HUES64 (cell line): Measurements from ENCODE around the gene FOXO3B.
A peak's percentile ranks its signal among the peaks of the same experiment; 100 is the strongest.
"Not testable (repeated sequence)": the region's sequence is repeated elsewhere in the genome, so short reads cannot be mapped to it uniquely, and the experiment has no call there.

Experiments used
- H3K27ac ChIP-seq: 2 replicates; pipeline ENCODE4 v1.7.0; 2013; ENCODE audit warnings: low read depth, low read length, inconsistent platforms
- H3K27me3 ChIP-seq: 2 replicates; pipeline ENCODE4 v1.6.1; 2013; ENCODE audit warnings: mild to moderate bottlenecking, low read length; ENCODE audit not compliant: insufficient read depth
- H3K36me3 ChIP-seq: 2 replicates; pipeline ENCODE4 v1.6.1; 2013; ENCODE audit warnings: mild to moderate bottlenecking, low read length; ENCODE audit not compliant: insufficient read depth
- H3K4me1 ChIP-seq: 2 replicates; pipeline ENCODE4 v1.6.1; 2013; ENCODE audit warnings: mild to moderate bottlenecking, low read length, moderate library complexity; ENCODE audit not compliant: insufficient read depth
- H3K4me3 ChIP-seq: 2 replicates; pipeline ENCODE4 v1.5.1; 2013; ENCODE audit warnings: mild to moderate bottlenecking, low read length, moderate library complexity
- H3K9ac ChIP-seq: 2 replicates; pipeline ENCODE4 v1.6.1; 2013; ENCODE audit warnings: mild to moderate bottlenecking, low read depth, low read length
- H3K9me3 ChIP-seq: 2 replicates; pipeline ENCODE4 v1.6.1; 2013; ENCODE audit warnings: low read depth, low read length; ENCODE audit not compliant: insufficient read depth
- WGBS: fragments of 150-250, 120-280 bp; methylation state at CpG from one replicate; pipeline ENCODE4 v1.1.7; 2013; ENCODE audit warnings: missing lambda C conversion rate; 5-methylcytosine and 5-hydroxymethylcytosine counted together

FOXO3B gene

DNA sequence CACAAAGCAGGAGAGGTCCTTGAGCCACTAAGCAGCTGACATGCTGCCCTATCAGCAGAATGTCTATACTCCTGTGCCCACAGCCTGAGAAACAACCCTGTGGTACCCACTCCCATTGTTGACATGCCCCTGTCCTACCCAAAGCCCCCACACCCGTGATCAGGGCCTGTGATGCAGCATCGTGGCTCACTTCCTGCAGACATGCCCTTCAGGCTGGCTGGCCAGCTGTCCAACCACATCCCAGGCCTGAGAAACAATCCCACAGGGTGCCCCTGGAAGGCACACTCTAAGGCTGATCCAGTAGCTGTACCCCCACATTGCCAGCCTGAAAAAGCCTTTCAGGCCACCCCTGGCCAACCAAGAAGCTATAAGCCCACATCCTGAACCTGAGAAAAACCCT, 13.0 kb upstream of the FOXO3B start:
- H3K27me3 ChIP-seq, H3K36me3 ChIP-seq, H3K4me1 ChIP-seq, H3K9me3 ChIP-seq, H3K4me3 ChIP-seq, H3K9ac ChIP-seq, H3K27ac ChIP-seq: not testable (repeated sequence)
- 87% methylated on average over 2 of the region's 2 CpGs for WGBS

DNA sequence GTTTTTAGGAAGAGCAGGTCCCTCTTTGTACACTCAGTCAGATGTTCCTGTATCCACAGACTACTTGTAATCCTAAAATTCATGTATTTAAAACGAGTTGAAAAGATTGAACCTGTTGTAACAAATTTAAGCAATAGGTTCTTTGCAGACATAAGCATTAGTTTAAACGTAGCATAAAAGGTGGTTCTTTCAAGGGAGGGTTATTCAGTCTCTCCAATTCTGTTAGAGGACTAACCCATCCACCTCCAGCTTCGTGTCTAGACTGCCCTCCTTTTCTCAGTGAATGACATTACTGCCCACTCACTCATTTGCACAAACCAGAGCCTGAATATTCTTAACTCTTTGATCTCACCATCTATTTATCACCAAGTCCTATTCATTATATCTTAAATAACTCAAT, 554 bp upstream of the FOXO3B start:
- H3K4me3 ChIP-seq = peak overlapping the region; percentile 70
- H3K9ac ChIP-seq = peak overlapping the region; percentile 69
- WGBS = no CpG with 5 or more reads among the region's 3 CpGs

DNA sequence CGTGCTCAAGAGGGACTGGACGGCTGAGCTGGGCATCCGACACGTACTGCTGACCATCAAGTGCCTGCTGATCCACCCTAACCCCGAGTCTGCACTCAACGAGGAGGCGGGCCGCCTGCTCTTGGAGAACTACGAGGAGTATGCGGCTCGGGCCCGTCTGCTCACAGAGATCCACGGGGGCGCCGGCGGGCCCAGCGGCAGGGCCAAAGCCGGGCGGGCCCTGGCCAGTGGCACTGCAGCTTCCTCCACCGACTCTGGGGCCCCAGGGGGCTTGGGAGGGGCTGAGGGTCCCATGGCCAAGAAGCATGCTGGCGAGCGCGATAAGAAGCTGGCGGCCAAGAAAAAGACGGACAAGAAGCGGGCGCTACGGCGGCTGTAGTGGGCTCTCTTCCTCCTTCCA, 4.7 kb downstream of the FOXO3B start:
- 98% methylated on average over 20 of the region's 29 CpGs for WGBS
- H3K36me3 ChIP-seq = peaks cover 43% of the 10 kb centered on the region; the same call in 1 of the 2 replicates
- H3K4me3 ChIP-seq, H3K27ac ChIP-seq, H3K9ac ChIP-seq, H3K4me1 ChIP-seq, H3K9me3 ChIP-seq, H3K27me3 ChIP-seq: not testable (repeated sequence)

More for the DNA sequence above, 554 bp upstream of the FOXO3B start:
- H3K9me3 ChIP-seq, H3K4me1 ChIP-seq, H3K27me3 ChIP-seq, H3K27ac ChIP-seq: not testable (repeated sequence)
- peaks cover 17% of the 10 kb centered on the region; the same call in 1 of the 2 replicates for H3K36me3 ChIP-seq

DNA sequence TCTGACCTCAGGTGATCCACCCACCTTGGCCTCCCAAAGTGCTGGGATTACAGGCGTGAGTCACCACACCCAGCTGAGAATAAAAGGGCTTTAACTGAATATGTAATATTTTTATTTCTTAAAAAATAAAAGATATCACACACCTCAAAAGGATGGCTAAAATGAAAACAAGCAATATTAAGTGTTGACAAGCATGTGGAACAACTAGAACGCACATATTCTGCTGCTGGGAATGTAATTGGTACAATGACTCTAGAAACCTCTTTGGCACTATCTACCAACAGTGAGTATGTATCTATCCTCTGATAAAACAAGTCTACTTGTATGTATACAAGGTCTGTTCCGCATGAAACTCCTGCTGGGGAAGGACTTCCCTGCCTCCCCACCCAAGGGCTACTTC, 5.2 kb downstream of the FOXO3B start:
- H3K36me3 ChIP-seq = peaks cover 46% of the 10 kb centered on the region; the same call in 1 of the 2 replicates
- not testable (repeated sequence) for H3K4me3 ChIP-seq, H3K9me3 ChIP-seq, H3K9ac ChIP-seq, H3K27ac ChIP-seq, H3K4me1 ChIP-seq, H3K27me3 ChIP-seq
- 100% methylated on average over 2 of the region's 3 CpGs for whole genome bisulfite sequencing

DNA sequence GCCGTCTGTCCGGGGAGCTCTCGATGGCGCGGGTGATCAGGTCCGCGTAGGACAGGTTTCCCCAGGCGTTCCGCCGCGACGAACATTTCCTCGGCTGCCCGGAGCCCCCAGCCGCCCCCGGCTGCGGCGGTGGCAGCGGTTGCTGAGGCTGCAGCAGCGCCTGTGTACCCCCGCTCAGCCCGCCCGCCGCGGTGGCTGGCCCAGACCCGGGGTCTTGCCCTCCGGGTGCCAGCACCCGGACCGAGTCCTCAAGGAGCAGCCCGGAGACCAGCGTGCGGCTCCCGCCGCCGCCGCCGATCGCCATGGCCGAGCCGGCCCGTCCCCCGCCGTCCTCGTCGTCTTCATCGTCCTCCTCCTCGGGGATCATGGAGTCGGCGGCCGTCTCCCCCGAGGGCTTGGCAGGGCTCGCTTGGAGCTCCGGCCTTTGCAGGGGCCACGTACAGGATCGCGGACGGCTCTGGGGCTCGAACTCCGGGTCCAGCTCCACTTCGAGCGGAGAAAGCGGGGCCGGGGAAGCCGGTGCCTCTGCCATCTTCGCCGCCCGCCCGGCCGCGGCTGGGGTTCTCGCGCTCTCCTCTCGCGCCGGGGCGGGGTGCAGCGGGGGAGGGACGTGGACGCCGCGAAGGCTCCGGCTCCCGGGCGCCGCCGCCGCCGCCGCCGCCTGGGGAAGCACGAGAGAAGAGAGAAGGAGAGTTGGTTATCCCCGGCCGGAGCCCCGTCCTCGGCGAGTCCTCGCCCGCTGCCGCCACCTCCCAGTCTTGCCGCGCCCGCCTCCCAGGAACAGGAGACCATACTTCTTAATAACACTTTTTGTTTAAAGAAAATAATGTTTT, 9.5 kb downstream of the FOXO3B start:
- H3K4me3 ChIP-seq, H3K9me3 ChIP-seq, H3K4me1 ChIP-seq, H3K9ac ChIP-seq, H3K27me3 ChIP-seq, H3K27ac ChIP-seq: not testable (repeated sequence)
- peaks cover 62% of the 10 kb centered on the region for H3K36me3 ChIP-seq
- 97% methylated on average over 64 of the region's 102 CpGs for WGBS

DNA sequence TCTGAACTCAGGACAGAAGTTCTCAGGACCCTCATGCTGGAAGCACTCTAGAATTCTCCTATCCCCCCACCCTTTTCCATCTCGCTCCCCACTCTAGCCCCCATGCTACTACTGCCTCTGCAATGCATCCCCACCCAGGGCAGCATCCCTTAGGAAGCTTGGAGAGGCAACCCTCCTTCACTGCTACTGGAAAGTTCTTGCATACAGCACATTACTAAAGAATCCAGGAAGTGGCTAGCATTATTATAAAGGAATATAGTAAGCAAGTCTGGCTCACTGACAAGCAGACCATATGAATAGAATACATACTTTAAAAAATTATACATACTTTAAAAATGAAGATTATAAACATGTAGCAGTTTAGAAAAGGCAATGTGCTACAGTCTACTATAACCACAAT, 13.5 kb downstream of the FOXO3B start:
- not testable (repeated sequence) for H3K4me1 ChIP-seq, H3K4me3 ChIP-seq, H3K27me3 ChIP-seq, H3K9ac ChIP-seq, H3K27ac ChIP-seq
- Histone ChIP-seq H3K9me3 (peaks cover 13% of the 10 kb centered on the region; the same call in 1 of the 2 replicates), H3K36me3 (peaks cover 48% of the 10 kb centered on the region)
- WGBS = 92% methylated on average over 1 of the region's 1 CpG

DNA sequence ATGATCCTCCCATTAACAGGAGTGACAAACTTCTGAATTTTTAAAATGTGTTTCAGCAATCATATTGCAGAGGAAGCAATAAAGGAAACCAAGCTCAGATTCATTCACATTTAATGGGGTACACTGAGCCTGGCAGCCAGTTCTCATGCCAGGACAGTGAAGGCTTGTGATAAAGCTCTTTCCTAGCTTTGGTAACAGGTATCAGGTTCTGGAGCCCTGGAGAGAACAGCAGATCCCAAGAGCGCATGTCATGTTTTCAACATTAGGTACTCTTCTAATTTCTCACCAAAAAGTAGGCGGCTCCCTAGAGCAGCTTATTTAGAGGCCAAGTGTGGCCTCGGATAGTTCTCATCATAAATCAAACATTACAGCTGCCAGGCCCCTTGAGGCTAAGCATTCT, 14.6 kb downstream of the FOXO3B start:
- WGBS = 95% methylated on average over 3 of the region's 3 CpGs

DNA sequence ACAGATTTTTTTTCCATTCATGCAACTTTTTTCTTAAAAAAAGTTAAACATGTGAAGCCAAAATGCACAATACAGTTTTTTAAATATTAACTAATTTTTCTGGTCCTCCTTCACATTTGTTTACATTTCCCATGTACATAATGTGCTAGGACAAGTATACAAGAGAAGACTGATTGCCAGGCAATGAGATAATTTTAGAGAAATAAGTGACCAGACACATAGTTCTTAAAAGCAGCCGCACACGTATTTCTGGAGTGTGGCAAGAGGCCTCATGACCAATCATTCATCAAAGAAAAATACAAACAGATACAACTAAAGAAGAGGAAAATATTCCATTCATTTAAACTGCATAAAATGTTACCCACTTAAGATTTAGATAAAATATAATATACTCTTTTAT, 15.8 kb downstream of the FOXO3B start:
- Histone ChIP-seq H3K9me3 (peaks cover 28% of the 10 kb centered on the region), H3K36me3 (peaks cover 33% of the 10 kb centered on the region)
- not testable (repeated sequence) for H3K4me1 ChIP-seq, H3K27ac ChIP-seq, H3K9ac ChIP-seq, H3K27me3 ChIP-seq, H3K4me3 ChIP-seq
- no CpG with 5 or more reads among the region's 2 CpGs for WGBS

More for the DNA sequence above, 14.6 kb downstream of the FOXO3B start:
- not testable (repeated sequence) for H3K27ac ChIP-seq, H3K27me3 ChIP-seq, H3K4me3 ChIP-seq, H3K9ac ChIP-seq, H3K4me1 ChIP-seq
- Histone ChIP-seq H3K9me3 (peaks cover 21% of the 10 kb centered on the region; the same call in 1 of the 2 replicates), H3K36me3 (peaks cover 40% of the 10 kb centered on the region)

DNA sequence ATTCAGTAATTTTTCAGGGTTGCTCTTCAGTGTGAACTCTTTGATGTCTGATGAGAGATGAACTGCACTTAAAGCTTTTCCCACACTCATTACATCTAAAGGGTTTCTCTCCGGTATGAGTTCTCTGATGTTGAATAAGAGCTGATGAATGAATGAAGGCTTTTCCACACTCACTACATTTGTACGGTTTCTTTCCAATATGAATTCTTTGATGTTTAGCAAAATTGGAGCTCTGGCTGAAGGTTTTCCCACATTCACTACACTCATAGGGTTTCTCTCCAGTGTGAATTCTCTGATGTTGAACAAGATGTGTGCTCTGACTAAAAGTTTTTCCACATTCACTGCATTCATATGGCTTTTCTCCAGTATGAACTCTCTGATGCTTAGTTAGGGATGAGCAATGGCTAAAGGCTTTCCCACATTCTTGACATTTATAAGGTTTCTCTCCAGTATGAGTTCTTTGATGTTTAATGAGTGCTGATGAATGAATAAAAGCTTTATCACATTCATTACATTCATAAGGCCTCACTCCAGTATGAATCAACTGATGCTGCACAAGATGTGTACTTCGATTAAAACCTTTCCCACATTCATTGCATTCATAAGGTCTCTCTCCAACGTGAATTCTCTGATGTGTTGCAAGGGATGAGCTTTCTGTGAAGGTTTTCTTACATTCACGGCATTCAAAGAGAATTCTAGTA, 20.0 kb downstream of the FOXO3B start:
- H3K9ac ChIP-seq, H3K27me3 ChIP-seq, H3K27ac ChIP-seq, H3K36me3 ChIP-seq, H3K4me1 ChIP-seq: not testable (repeated sequence)
- peaks cover 24% of the 10 kb centered on the region for H3K9me3 ChIP-seq
- peak overlapping the region; percentile 16; the same call in 1 of the 2 replicates for H3K4me3 ChIP-seq
- 100% methylated on average over 2 of the region's 5 CpGs for WGBS

DNA sequence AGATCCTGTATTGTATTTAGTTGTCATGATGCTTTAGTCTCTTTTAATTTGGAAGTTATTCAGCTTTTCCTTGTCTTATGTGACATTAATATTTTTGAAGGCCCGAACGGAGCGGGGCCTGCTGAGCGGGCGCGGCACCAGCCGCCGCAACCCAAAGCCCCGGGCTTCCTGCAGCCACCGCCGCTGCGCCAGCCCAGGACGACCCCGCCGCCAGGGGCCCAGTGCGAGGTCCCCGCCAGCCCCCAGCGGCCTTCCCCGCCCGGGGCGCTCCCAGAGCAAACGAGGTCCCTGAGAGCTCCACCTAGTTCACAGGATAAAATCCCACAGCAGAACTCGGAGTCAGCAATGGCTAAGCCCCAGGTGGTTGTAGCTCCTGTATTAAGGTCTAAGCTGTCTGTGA, 32.0 kb downstream of the FOXO3B start:
- not testable (repeated sequence) for H3K9ac ChIP-seq, H3K4me1 ChIP-seq, H3K4me3 ChIP-seq, H3K36me3 ChIP-seq, H3K27me3 ChIP-seq, H3K27ac ChIP-seq, H3K9me3 ChIP-seq
- 97% methylated on average over 21 of the region's 23 CpGs for WGBS

DNA sequence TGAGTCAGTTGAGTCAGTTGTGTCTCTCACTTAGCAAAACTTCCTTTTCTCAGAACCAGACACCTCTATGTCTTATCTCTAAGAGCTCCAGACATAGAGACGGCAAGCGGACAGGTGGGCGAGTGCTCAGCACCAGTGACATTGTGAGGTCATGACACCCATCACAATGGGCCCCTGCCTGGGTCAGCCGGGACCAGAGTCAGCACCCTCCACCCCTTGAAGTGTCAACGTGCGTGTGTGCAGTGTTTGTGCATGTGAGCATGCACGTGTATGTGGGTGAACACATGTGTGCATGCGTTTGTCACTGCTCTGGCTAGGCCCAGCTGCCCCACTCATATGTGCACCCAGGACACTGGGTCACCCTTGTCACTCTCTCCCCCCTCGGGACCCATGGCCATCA, 37.8 kb downstream of the FOXO3B start, which contains the start of gene TBC1D28:
TSS of gene TBC1D28 (minus strand) at position 101 of the 400 bp plus-strand sequence. CDS start 3,039 bp downstream, outside the sequence.
- H3K4me3 ChIP-seq, H3K36me3 ChIP-seq, H3K9me3 ChIP-seq, H3K9ac ChIP-seq, H3K27ac ChIP-seq, H3K4me1 ChIP-seq, H3K27me3 ChIP-seq: not testable (repeated sequence)
- 95% methylated on average over 9 of the region's 9 CpGs for WGBS
